DMS53 (cell line): ENCODE results near the gene HOXB5.

Source experiments
- DNase-seq: peaks from one replicate; lab custom pipeline; 2025; lab: John Stamatoyannopoulos, UW

The HOXB5 gene

GRCh38 chr17:48546924-48547807, 46.4 kb downstream of the HOXB5 start:
- DNase-seq = no peak

- DNase-seq = no peak
These were observed 47.2 kb downstream of the HOXB5 start for GRCh38 chr17:48546137-48546923.

- no peak for DNase-seq
These were observed 48.0 kb downstream of the HOXB5 start for GRCh38 chr17:48545539-48545938.

- DNase-seq = no peak
These were observed 48.6 kb downstream of the HOXB5 start, which contains the start of gene HOXB2 for GRCh38 chr17:48545022-48545375. Gene HOXB2 (minus strand): TSS chr17:48545109. CDS start chr17:48544911, 198 bp downstream.

GRCh38 chr17:48544349-48545021, 49.1 kb downstream of the HOXB5 start:
- no peak for DNase-seq

GRCh38 chr17:48543854-48544348, 49.7 kb downstream of the HOXB5 start:
- no peak for DNase-seq

GRCh38 chr17:48543107-48543853, 50.3 kb downstream of the HOXB5 start:
- DNase-seq = peak; percentile 50

GRCh38 chr17:48542698-48543106, 50.9 kb downstream of the HOXB5 start:
- no peak for DNase-seq

- no peak for DNase-seq
These were observed 51.4 kb downstream of the HOXB5 start for GRCh38 chr17:48542114-48542656.

- no peak for DNase-seq
These were observed 51.9 kb downstream of the HOXB5 start for GRCh38 chr17:48541577-48542113.
